DMS 273 (cell line): ENCODE data around the gene FBXL7.
A peak's percentile ranks its signal among the peaks of the same experiment; 100 is the strongest.

ENCODE experiments used
- DNase-seq: peaks from one replicate; lab custom pipeline; 2025; ENCODE audit not compliant: unreplicated experiment; lab: John Stamatoyannopoulos, UW

The FBXL7 gene

DNA sequence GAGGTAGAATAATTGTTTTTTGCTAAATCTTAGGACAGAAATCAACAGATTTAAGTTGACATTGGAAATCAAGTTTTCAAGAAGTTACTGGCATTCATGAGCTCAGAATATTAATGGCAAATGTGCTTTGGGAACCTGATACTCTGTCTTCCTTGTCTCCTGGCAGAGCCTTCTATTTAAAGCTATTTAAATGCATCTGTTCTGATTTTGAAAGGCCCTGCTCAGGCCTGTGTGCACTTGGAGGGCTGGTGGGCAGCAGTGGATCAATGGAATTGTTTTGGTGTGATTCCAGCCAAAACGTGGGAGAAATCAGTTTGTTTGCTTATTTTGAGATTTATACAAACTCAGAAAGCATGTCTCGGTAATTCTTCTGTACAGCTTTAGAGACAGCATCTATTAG lies 38.5 kb downstream of the FBXL7 start:
- peak; percentile 89 for DNase-seq

DNA sequence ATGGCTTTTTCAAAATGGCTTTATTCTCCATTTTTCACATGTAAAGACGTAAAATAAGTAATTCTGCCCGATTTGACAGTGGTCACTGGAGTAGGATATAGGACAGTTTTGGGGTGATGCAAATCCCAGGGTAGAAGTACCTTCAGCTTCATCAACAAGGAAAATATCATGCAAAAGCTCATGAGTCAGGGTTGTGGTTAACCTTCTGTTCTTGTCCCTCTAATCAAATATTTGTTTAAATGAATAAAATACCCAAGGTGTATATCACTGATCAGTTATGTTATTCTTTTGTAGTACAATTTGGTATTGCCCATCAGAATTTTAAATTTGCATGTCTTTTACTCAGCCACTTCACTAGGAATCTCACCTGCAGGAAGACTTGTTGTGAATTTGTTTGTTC lies 40.0 kb downstream of the FBXL7 start:
- DNase-seq, result no peak

DNA sequence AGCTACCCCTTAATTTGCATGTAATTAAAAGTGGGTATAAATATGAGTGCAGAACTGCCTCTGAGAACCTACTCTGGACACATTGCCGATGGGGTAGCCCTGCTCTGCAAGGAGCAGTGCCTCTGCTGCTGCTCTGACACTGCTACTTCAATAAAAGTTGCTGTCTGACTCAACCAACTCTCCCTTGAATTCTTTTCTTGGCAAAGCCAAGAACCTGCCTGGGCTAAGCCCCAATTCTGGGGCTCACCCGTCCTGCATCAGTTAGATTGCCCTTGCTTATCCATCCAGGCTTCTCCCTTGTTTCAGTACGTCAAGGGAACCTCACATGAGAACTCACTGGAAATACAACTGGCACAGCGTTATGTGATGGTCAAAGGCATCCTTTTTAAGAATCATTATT lies 44.1 kb downstream of the FBXL7 start:
- no peak for DNase-seq

DNA sequence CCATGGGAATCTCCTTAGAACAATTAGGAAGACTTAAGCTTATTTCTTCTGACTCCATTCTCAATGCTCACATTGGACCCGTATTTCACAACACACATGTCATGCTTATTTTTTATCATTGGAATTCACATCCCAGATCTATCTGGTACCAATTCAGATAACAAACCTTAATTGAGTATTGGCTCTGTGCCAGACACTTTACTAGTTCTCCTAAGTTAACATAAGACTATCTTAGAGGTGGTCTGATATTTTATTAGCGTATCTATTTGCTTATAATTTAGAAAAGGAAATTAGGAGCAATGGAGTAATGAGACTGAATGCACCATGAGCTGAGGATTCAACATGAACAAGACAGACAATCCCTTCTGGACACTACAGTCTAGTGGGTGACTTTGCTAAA lies 45.1 kb downstream of the FBXL7 start:
- no peak for DNase-seq

DNA sequence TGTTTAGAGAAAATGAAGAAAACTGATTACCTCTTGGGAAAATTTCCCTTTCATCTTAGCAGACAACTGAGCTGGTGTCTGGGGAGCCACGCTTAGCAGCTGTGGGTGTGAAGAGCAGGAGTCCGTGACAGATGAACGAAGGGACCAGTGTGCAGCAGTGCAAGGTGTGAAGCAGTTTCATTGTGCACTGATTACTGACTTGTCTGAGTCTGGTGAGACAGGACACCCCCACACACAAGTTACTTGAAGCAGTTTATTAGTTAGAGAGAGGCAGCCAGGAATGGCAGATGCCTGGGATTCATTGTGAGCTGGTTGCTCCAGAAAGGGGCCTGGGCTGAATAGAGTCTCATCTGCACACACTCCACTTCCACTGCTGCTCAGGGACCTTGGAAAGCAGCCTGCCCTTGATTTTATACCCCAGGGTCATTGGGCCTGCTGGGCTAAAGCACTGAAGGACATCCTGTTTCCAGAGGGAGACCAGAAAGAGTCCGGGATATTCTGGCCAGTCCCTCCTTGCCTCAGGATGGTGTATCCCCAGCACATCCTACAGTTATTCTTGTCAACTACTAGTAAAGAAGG lies 47.4 kb downstream of the FBXL7 start:
- DNase-seq, result peak; percentile 18

DNA sequence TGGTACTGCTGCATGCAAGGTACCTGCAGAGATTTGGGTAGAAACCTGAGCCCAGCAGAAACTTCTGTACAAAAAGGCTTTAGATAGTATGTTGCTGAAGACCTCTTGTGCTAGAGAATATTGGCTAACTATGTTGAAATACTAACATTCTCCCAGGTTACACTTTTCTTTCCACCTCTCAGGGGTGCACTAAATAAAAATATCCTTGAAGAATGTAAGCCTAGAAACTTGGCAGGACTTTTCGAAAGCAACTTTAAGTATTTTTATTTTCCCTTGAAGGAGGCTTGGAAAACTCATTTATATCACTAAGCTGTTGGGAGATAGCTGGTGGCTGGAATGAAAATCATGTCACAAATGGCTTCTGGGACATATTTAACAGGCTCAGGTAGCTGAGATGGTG lies 50.0 kb downstream of the FBXL7 start:
- no peak for DNase-seq

DNA sequence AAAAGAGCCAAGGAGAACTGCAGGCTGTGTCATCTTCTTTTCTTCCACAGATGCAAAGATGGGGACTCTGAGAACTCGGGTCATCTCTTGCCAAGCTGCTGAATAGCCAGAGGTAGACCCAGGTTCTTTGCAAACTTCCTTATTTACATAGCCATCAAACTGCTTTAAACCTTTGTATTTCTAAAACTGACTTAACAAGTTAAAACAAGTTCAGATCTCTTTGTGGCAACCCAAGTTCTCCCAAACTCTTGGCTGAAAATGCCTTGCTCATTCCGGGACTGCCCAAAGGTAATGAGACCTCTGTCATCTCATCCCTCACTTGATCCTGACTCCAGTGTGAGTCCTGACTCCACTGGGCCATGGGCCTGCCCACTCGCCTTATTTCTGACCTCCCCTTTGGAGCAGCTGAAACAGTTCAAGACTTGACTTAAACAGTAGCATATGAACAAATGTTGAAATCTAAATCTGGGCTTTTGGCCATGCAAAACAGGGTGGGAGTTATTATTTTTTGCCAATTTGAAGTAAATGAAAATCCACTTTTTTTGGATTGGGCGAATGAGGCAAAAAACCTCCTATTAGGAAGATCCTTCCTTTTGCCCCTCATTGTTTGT lies 50.6 kb downstream of the FBXL7 start:
- no peak for DNase-seq

DNA sequence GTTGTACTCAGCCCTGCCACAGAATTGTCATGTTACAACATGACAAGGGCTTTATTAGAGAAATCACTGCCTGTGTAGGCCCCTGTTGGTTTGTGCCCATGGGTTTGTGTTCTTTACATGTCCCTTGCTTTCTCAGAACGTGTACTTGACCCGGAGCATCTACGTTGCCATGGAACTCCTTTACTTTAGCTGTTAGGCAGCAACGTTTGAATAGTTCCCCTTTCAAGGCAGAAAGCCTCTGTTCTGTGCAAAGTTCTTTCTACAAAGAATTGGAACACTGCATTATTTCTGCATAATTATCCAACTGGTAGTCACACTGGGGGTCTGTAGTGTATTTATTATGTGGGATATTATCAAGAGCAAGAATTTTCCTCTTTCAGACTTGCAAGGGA lies 51.1 kb downstream of the FBXL7 start:
- no peak for DNase-seq

DNA sequence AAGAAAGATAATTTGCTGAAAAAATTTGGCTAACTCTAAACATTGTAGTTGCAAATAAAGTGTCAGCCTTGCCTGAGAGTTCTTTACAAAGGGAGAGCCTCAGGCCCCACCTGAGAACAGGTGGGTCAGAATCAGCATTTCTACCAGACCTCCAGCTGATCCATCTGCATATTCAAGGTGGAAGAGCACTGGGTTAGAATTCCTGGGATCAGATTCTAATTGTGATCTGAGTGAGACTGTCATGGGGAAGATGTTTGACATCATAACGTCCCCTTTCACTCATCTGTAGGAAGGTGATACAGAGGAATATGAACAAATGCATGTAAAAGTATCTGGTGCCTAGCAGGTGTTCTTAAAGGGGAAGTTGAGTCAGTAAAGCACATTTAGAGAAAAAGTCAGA lies 54.6 kb downstream of the FBXL7 start:
- no peak for DNase-seq

DNA sequence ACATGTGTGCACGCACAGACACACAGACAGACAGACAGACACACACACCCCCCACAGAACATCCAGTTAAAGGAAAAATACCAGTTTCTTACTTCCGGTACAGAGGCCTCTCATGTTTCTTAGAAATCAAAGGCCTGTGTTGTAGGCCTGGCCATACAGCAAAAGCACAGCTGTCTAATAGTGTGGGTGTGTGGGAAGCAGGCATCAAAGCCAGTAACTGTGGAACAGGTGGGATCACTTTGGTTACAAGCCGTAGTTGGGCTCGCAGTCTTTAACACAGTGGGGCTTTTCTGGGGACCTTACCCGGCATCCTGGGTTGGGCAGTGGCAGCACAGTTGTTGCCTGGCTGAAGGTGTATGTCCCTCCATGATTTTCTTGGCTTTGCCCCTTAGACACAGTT lies 55.2 kb downstream of the FBXL7 start:
- DNase-seq, result peak; percentile 41

DNA sequence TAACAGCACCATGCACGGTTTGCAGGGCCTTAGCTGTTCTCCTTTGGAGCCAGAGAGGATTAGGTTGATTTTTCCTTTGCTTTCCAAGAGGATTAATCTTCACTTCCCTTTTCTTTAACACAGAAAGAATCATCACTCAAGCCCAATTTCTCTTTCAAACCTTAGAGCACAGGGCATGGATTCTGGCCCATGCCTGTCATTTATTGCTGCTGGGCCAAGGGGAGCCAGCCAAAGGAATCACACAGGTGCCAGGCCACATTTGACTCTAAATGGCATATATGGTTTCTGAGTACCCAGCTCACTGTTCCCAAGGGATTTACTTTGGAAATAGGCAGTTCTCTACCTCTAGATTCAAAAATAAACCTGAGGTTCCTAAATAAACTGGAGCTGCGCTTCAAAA lies 58.3 kb downstream of the FBXL7 start:
- no peak for DNase-seq

DNA sequence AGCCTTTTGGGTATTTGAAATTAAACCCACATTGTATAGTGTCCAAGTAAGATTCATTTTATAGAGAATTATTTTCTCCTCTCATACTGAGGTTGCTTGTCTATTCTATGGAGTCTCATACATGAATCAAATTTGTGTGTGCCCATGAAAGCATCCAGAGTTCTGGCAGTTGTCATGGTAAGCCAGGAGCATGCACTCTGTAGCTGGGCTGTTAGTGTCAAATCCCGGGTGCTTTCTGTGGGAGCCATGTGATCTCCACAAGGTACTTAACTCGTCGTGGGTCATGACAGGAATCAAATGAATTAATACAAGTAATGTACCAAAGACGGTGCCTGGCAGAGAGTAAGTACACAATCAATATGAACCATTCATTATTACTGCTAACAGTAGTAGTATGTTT lies 58.7 kb downstream of the FBXL7 start:
- DNase-seq, result no peak

DNA sequence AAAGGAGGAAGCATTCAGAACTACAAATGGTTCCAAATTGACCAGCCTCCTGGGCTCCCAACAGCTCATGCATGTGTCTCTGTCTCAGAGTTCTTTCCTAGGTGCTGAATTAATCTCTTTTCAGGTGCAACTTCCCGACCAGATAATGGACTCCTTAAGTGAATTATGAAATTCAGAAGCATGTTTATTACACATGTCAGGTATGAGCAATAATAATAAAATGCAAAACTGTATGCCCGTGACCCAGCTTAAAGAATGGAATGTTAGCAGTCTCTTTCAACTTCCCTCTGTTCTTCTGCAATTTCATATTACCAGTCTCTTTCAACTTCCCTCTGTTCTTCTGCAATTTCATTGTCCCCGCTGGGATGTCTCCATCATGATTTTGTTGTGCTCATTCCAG lies 60.4 kb downstream of the FBXL7 start:
- no peak for DNase-seq

DNA sequence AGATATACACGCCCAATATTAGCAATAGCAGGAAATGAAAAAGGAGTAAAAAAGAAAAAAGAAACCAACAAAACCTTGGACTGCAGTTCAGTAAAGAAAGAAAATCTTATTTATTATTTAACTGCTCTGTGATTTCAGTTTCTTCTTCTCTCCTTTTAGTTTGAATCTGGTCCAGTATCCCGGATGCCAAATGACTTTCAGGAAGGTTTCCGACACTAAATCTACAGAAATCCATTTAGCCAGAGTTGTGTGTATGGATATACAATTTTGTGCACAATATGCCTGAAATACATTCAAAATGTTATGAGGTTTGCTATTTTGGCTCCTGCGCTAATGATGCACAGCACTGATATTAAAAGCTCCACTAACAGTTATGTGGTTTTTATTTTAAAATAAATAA lies 64.5 kb downstream of the FBXL7 start:
- no peak for DNase-seq

DNA sequence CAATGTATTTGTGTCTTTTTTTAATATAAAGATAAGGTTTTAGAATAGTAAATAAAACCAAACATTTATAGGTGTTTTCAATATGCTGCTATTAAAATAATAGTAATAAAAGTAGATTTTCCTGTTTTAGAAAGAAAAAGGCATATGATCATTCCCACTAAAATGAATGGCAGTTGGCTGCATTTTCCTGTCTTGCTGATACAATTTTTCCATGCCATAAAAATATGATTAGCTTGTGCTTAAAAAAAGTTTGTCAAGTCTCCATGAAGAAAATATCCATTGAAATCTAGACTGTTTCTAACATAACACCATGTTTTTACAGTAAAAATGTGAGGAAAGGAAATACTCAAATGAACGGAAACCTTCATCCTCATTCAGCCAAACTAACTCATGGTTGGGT lies 65.0 kb downstream of the FBXL7 start:
- DNase-seq, result no peak

DNA sequence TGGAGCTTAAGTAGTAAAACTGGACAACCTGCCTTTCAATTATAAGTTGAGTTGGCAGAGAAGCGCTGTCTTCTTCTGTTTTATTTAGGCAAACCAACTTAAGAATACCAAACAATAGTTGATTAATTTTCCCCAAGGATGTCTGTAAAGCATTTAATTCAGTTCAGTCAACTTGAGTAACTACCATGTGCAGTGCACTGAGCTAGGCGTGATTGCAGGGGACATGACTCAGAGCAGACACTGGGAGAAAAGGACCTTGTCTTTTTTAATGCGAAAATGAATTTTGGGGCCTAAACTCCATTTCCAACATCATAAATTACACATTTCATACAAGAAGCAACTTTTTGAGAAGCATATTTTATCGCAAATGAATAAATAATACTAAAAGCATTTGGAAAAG lies 66.3 kb downstream of the FBXL7 start:
- DNase-seq, result no peak

DNA sequence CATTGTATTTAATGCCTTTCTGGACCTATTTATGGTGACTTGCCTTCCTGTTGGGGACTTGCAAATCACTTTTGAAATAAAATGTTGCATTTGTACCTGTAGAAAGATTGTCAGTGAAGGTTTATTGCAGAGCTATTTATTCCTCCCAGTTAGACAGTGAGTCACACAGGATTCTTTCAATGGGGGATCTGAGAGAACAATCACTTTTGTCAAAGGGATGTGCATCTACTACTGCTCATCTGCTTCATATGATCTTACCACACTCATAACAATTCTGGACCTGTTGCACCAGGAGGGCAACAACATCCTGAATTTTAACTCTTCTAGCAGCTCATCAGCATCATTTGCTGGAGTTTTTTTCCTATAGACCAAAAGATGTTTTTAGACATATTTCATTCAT lies 66.8 kb downstream of the FBXL7 start:
- no peak for DNase-seq

DNA sequence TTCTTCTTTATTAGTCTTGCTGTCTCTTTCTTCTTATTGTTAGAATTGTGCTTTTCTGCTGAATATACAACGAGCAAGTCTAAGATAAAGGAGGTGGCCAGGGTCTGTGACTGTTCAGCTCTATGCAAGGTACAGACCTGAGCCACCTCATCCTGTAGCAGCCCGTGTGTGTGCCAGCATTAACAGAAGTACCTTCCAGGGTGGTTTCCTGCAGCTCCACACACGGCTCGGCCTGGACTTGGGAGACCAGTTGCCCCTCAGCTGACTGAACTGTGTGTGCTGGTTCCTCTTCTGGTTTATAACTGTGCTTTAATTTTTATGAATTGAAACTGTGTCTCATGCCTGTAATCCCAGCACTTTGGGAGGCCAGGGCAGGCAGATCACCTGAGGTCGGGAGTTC lies 70.5 kb downstream of the FBXL7 start:
- DNase-seq, result no peak

DNA sequence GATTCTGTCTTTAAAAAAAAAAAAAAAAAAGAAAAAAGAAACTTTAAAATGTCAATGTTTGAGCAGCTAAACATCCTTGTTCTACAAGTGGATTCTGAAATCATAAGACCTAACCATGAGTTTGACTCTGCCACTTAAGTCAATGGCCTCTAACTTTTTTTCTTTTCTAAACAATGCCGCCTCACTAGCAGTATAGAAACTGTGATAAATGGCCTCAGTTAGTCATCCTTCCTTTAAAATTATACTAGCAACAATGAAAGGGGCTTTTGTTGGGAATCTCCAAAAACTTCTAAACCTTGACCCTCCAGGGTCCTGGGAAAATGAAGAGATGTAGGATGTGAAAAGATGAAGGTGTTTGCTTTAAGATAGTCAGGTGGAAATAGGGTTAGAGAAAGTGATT lies 71.1 kb downstream of the FBXL7 start:
- no peak for DNase-seq

DNA sequence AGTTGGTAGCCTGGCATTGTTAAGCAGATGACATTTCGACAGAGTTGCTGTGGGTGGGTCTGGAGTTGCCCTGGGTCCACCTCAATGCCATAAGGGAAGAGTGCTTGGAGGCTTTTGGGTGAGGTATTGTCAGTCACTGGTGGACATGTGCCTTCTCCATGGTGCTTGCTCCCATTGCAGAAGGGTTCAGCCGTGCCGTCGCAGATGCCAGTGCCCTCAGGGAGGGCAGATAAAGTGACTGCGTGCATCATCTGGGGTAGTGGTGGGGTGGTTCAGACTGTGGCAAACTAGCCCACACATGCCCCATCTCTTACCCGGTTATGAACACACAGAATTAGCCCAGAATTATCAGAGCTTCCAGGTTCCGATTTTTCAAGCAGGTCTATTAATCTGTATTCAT lies 71.6 kb downstream of the FBXL7 start:
- DNase-seq, result no peak

DNA sequence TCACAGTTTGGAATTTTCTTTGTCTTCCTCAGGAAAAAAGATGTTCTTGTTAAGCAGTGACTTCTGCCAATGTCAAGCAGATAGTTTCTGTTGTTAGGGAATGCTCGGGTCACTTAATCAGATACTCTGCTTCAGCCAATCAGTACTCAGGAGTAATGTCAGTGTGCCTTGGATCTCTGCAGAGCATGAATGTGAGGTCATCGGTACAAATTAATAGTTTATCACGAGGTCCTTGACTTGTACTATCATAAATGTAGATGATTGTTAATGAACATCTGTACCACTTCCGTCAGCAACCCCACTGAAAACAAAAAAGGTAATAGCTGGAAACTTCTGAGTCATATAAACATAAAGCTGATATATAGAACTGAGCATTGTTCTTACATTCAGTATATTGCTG lies 73.6 kb downstream of the FBXL7 start:
- peak; percentile 16 for DNase-seq

DNA sequence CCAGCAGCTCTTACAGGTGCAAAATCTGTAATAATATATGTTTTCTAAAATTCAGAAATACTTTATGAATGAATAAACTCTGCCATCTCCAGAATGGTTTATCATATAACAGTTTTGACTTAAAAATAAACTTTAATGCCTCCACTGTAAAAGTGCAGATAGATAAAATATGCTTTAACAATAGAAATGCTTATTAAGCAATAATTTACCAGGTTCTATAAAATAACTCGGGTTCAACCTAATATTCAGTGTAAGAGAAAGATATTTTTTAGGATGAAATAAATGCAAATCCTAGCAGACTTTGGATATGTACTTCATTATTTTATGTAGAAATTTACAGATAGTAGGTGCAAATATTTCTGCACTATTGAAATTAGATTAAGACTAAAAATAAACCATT lies 74.1 kb downstream of the FBXL7 start:
- DNase-seq, result no peak

DNA sequence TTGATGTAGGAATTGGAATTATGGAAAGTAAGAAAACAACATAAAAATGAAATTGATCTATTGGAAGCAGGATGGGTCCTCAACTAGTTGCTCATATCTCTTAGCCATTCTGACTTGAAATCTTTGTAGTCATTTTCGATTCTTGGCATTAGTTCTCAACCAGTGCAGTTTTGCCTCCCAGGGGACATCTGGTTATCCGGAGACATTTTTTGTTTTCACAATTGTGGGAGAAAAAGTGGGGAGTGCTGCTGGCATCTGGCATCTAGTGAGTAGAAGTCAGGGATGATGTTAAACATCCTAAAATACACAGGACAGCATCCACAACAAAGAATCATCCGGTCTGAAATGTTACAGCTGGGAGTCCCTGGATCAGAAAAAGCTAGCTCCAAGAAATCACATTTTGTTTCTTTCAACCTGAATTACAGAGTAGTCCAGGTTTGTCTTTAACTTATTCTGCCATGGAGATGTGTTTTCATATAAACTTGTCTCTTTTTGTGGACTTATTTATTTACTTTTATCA lies 74.9 kb downstream of the FBXL7 start:
- peak; percentile 63 for DNase-seq
